Activated CD8-positive, alpha-beta memory T cell treated with anti-CD3 and anti-CD28 coated beads, Interleukin-2, amount 10 ng/mL, durations not matched to agents 7 days and 5 days (primary cell): ENCODE data around the gene SRGAP2B. TPM values are rescaled to one million over a fixed set of nuclear protein-coding genes. Genes with fewer than 3 reads are reported as not detected.
"Not testable (repeated sequence)": the region's sequence is repeated elsewhere in the genome, so short reads cannot be mapped to it uniquely, and the experiment has no call there.

Experiments used
- ATAC-seq: fragments of 150-1000 bp; cut with Tn5 transposase; one replicate; pipeline ENCODE4 v1.10.0; 2021; ENCODE audit warnings: moderate library complexity
- CTCF ChIA-PET: fragments of 350-600 bp; sonication (Branson Sonifier 250); formaldehyde crosslinking; loops from one replicate; lab custom pipeline; 2021; ENCODE audit warnings: antibody characterized with exemption; lab: Charles Lee
- DNase-seq: peaks from one replicate; pipeline ENCODE4 v3.0.0-alpha.2; 2020
- H3K27ac Mint-ChIP-seq: one replicate; pipeline ENCODE4 v1.8.0; 2021; ENCODE audit warnings: mild to moderate bottlenecking, mixed read lengths
- H3K27me3 Mint-ChIP-seq: one replicate; pipeline ENCODE4 v1.8.0; 2021; ENCODE audit warnings: mixed read lengths
- H3K36me3 Mint-ChIP-seq: one replicate; pipeline ENCODE4 v1.8.0; 2021; ENCODE audit warnings: mild to moderate bottlenecking, mixed read lengths
- H3K4me1 Mint-ChIP-seq: one replicate; pipeline ENCODE4 v1.8.0; 2021; ENCODE audit warnings: mixed read lengths
- H3K4me3 Mint-ChIP-seq: one replicate; pipeline ENCODE4 v1.8.0; 2021; ENCODE audit warnings: mild to moderate bottlenecking, moderate library complexity, mixed read lengths
- H3K9me3 Mint-ChIP-seq: one replicate; pipeline ENCODE4 v1.8.0; 2022; ENCODE audit warnings: low read depth, mixed read lengths
- total RNA-seq, 2 experiments: library from RNA; stranded (reverse); gene quantifications; one replicate each; pipeline ENCODE4 v1.2.3, GENCODE V29; 2021

The SRGAP2B gene
- 10 to 100 TPM; 41.2 to 51.7 TPM for total RNA-seq

DNA sequence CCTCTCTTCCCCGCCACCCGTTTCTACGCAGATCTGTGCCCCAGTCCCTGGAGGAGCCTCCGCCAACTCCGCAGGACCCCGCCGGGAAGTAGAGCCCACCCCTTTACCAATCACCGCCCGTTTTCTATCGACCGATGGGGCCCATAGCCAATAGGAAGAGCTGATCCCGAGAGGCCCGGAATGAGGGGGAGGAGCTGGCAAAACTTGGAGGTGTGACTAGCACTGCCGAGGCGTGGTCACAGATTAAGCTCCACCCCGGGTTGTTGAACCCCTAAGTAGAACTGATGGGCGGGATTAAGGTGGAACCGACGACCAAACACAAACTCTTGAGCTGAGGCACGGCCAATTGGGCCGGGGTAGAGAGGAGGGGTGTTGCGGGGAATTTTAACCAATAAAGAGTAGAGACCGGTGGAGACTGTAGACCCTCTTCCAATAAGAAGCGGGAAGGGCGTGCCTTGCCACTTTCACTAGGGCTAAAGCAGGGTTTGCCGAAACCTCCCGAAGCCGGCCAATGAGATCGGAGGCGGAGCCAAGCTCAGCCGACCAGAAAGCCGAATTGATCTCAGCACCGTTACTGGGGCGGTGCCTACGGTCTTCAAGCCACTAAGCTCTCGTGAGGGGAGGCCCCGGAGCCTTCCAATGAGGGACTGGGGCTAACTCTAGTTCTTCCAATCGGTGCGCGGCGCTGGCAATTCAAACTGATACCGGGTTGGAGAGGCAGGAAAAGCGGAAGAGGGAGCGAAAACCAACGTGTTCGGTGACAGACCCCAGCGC is at the start of gene SRGAP2B, which contains the start of gene FAM72D:
Gene SRGAP2B, minus strand, starts transcription at position 45 of the 774 bp plus-strand sequence. CDS start 2,427 bp downstream, outside the sequence.
Gene FAM72D, plus strand, starts transcription at position 691 of the 774 bp plus-strand sequence. CDS start 874 bp downstream, outside the sequence.
- peak within 1 kb of the TSS; percentile 46 for H3K4me3 Mint-ChIP-seq
- H3K9me3 Mint-ChIP-seq, DNase-seq, H3K36me3 Mint-ChIP-seq, H3K27me3 Mint-ChIP-seq, H3K27ac Mint-ChIP-seq, CTCF ChIA-PET, H3K4me1 Mint-ChIP-seq: not testable (repeated sequence)
- peak; percentile 82 for ATAC-seq

DNA sequence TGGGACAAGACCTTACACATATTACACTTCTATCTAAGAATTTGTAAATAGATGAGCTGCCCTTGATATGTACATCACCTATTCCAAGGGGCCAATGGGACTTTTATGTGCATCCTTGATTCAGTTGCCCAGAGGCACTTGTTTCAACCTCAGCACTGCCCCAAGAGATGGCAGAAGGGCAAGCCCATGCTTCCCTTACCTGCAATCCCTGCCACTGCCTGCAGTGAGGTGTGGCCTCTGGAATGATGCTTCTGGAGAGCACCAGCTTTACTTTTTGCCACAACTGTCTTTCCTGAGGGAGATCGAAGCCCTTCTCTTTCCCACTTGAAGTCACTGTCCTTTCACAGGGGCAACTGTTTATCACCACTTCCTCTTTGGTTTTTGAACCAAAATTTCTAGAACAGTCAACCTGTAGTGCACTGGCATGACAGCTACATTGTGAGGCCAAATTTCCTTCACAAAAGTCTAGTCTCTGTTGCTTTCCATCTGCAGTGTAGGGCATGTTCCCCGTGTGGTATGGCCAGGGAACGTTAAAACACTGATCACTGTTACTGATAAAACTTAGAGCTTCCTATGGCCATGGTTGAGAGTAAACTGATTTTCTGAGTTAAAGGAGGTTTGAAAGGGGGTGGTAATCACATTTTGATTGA is 49.3 kb upstream of the SRGAP2B start:
- DNase-seq, H3K4me1 Mint-ChIP-seq, H3K4me3 Mint-ChIP-seq, H3K27me3 Mint-ChIP-seq, H3K36me3 Mint-ChIP-seq, H3K9me3 Mint-ChIP-seq, CTCF ChIA-PET, ATAC-seq, H3K27ac Mint-ChIP-seq: not testable (repeated sequence)

DNA sequence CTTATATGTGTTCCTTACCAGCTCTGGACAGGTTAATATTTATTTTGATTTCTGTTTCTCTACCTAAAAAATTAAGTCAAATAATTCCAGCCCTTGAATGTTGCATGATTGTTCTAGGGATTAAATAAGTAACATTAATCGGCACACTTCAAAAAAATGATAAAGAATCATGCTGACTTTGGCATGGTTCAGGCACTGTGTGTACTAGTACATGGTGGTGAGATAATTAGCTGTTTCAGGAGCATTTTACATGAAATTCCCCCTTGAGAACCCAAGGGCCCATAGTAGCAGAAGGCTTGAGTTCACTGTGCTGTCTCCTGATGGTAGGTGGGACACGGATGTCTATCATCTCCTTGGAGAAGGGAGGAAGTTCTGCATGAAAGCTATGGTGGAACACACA is 45.4 kb upstream of the SRGAP2B start:
- ATAC-seq, H3K36me3 Mint-ChIP-seq, H3K9me3 Mint-ChIP-seq, H3K4me3 Mint-ChIP-seq, H3K4me1 Mint-ChIP-seq, H3K27ac Mint-ChIP-seq, H3K27me3 Mint-ChIP-seq, CTCF ChIA-PET, DNase-seq: not testable (repeated sequence)

DNA sequence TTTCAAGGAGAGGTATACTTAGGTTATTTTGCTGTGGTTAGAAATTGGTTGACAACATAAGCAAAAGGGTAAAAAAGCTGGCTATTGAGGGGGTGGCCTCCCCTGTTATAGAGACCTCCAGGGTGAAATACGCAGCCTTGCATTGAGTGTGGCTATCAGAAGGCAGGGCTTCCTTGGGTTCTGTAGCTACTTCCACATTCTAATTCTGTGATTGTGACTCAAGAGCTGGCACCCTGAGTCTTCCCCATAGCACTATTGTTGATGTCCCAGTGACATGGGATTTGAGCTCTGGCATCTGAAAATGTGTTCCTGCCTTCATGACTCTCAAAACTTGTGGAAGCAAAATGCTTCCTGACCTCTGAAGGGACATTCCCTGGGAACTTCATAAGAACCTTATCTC is 39.3 kb upstream of the SRGAP2B start:
- H3K27me3 Mint-ChIP-seq, CTCF ChIA-PET, H3K4me1 Mint-ChIP-seq, H3K9me3 Mint-ChIP-seq, H3K4me3 Mint-ChIP-seq, H3K27ac Mint-ChIP-seq, H3K36me3 Mint-ChIP-seq, DNase-seq, ATAC-seq: not testable (repeated sequence)

DNA sequence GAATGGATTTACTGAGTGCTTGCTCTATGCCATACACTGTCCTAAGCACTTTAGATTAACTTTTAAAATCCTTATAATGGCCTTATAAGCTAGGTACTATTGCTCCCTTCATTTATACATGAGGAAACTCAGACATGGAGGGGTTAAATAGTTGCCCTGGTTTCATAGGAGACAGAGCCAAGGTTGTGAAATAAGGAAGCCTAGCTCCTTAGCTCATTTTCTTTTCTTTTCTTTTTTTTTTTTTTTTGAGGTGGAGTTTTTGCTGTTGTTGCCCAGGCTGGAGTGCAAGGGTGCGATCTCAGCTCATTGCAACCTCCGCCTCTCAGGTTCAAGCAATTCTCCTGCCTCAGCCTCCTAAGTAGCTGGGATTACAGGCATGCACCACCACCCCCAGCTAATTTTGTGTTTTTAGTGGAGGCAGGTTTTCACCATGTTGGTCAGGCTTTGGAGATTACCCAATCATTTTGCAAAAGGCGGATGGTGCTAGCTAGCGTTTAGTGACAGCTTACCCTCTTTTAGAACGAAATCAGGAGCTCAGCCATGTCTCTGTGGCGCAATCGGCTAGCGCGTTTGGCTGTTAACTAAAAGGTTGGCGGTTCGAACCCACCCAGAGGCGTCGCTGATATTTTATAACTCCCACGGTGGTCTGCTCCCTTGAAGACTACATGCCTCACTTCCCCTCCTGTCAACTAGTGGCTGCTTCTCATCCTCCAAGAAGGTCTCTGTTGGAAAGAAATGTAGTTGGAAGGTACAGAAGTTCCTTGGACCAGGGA is 33.8 kb upstream of the SRGAP2B start:
- H3K4me3 Mint-ChIP-seq, CTCF ChIA-PET, H3K9me3 Mint-ChIP-seq, H3K27ac Mint-ChIP-seq, ATAC-seq, H3K27me3 Mint-ChIP-seq, DNase-seq, H3K36me3 Mint-ChIP-seq, H3K4me1 Mint-ChIP-seq: not testable (repeated sequence)

DNA sequence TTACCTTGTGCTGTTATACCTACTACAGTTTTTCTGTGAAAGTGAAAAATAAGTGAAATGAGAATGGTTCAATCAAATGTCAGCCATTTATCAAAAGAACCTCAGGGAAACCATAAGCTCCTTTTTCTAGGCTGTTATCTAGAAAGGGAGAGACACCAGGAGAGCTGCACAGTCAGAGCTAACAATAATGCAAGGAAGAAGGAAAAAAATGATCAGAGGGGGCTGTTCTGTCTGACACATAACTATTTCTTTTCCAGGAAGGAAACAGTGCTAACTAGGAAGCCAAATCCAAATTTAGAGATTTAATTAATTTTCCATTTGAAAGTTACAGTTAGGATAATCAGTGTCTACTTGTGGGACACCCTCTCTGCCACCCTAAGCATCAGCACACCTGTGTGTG is 32.0 kb upstream of the SRGAP2B start:
- H3K27ac Mint-ChIP-seq, ATAC-seq, H3K27me3 Mint-ChIP-seq, H3K9me3 Mint-ChIP-seq, CTCF ChIA-PET, H3K36me3 Mint-ChIP-seq, H3K4me3 Mint-ChIP-seq, DNase-seq, H3K4me1 Mint-ChIP-seq: not testable (repeated sequence)

DNA sequence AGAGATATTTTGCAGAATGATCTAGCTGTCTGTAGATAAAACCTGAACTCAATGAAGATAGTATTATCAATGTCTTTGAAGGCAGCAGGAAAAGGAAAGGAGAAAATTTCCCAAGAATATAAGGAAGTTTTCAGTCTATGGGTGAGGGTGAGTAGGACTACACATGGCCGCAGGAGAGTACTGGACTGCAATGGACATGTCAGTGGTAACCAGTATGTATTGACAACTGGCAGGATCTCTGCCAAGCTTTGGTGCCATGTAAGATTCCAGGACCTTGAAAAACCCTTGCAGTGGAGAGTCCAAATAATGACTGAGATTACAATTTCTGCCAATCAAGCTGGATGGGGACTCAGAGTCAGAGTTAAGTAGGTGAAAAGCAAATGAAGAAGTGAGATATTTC is 30.0 kb upstream of the SRGAP2B start:
- H3K27ac Mint-ChIP-seq, H3K4me1 Mint-ChIP-seq, ATAC-seq, H3K36me3 Mint-ChIP-seq, CTCF ChIA-PET, H3K27me3 Mint-ChIP-seq, DNase-seq, H3K9me3 Mint-ChIP-seq, H3K4me3 Mint-ChIP-seq: not testable (repeated sequence)

DNA sequence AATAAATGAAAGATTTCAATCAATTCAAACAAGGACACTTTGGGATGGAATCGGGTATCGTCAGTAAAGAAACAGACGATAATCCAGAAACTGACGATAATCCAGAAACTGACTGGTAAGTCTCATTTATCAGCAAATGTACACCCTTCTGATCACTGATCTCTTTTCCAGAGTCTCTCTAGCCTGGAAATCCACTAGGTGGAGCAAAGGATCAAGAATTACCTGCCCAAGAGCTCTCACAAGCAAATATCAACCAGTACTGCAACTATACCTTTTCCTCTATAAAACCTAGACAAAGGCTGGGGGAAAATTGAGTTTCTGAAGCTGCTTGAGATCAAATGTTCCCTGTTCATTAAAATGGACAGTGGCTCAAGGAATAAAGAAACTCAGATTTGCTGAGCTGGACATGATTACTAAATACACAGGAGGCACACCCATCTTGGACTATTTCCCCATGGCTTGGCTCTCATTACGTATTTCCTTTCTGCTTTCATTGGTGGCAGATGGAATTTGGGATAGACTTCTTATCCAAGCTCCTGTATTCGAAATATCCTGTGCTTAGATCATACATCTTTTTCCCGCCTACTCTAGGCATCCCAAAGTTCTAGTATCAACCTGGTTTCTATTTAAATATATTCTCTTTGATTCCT is 29.0 kb upstream of the SRGAP2B start:
- H3K27me3 Mint-ChIP-seq, H3K9me3 Mint-ChIP-seq, DNase-seq, H3K4me3 Mint-ChIP-seq, H3K27ac Mint-ChIP-seq, H3K36me3 Mint-ChIP-seq, ATAC-seq, CTCF ChIA-PET, H3K4me1 Mint-ChIP-seq: not testable (repeated sequence)

DNA sequence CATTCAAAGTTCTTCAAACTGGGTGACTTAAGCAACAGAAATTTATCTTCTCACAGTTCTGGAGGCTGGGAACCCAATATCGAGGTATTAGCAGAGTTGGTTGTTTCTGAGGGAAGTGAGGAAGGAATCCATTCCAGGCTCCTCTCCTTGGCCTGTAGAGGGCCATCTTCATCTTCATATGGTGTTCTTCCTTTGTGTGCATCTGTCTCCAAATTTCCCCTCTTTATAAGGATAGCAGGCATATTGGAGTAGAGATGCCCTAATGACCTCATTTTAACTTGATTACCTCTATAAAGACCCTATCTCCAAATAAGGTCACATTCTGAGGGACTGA is 27.9 kb upstream of the SRGAP2B start:
- H3K4me3 Mint-ChIP-seq, DNase-seq, H3K27ac Mint-ChIP-seq, H3K36me3 Mint-ChIP-seq, H3K4me1 Mint-ChIP-seq, H3K9me3 Mint-ChIP-seq, H3K27me3 Mint-ChIP-seq, CTCF ChIA-PET, ATAC-seq: not testable (repeated sequence)

DNA sequence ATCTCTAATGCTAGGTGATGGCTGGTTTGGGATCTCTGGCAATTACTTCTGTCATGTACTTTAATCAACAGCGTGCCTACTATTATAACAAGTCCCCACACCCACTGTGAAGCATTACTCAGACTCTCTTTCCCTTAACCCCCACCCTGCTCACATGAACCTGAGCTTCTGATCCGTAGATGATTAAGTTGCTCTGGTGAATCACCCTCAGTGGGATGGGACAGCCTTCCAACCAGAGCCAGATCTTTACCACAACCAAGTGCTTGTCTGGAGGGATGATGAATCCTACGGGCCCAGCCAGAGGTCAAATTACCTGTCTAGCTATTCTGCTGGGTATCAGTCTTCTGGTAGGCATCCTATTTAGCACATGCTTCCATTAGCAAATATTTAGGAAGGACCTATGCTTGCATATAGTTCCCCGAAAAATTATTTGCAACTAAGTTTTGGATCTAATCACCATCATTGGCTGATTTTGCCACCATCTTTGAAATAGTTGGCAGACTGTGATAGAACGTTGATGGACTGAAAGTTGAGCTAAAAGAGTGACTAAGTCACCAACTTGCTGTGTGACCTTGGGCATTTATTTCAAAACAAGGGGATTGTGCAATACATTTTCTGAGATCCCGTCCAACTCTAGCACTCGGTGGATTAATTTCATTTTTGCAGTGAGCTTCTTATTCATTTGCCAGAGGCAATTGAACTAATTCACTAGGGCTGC is 27.4 kb upstream of the SRGAP2B start:
- CTCF ChIA-PET, DNase-seq, H3K27me3 Mint-ChIP-seq: not testable (repeated sequence)

DNA sequence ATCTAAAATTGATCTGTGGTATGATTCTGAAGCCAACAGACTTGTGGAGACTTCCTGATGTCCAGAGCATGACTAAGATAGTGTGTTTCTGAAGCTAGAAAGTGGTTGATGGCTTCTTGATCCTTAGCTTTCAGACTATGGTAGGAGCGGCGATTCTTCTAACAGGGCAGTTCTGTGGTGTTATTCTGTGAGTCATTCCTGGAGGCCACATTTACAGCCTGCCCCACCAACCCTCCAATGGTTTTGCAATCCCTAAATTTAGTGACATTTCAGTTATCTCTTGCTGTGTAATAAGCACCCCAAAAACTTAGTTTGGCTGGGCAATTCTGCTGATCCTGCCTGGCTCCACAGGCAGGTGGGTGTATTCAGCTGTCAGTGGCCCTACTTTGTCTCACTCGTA is 24.7 kb upstream of the SRGAP2B start:
- H3K4me1 Mint-ChIP-seq, ATAC-seq, CTCF ChIA-PET, H3K27me3 Mint-ChIP-seq, H3K27ac Mint-ChIP-seq, H3K9me3 Mint-ChIP-seq, H3K36me3 Mint-ChIP-seq, H3K4me3 Mint-ChIP-seq, DNase-seq: not testable (repeated sequence)

More for the DNA sequence above, 27.4 kb upstream of the SRGAP2B start:
- not testable (repeated sequence) for ATAC-seq, H3K36me3 Mint-ChIP-seq, H3K9me3 Mint-ChIP-seq, H3K4me1 Mint-ChIP-seq, H3K27ac Mint-ChIP-seq, H3K4me3 Mint-ChIP-seq

DNA sequence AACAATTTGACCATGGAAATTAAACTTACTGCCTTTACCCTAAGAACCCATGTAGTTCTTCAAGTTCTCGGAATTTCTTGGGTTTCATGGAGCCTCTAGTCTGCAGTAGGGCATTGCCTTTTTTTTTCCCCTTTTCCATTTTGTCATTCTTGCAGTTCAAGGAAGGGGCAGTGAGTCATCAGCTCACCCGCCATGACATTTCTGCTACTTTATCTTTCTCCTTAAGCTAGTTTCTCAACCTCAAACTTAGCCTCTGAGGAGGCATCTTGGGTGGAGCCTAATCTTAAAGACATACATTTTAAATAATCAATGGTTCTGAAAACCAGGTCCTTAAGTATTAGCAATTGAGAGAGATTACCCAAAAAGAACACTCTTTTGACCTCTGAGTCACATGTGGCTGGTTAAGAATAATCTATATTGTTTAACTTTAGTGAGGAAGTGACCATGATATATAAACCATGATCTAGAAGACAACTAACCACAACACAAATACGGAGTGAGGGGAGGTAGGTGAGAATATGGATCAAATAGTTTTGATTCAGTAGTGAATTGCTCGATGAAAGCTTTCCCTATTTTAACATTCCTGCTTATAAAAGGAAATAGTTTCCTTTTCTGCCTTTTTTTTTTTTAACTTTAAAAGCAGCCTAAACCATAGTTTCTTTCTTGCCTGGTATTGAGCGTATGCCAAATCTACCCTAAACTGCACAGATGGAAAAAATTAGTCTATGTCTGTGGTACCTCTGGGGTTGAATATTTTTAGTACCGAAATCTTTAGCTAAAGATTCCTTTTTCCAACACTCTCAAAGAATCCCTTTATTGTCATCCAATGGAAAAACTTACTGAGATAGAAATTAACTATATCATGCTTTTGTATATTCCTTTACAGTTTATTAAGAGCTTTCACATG is 20.7 kb upstream of the SRGAP2B start:
- H3K4me3 Mint-ChIP-seq, CTCF ChIA-PET: not testable (repeated sequence)

More for the DNA sequence above, 20.7 kb upstream of the SRGAP2B start:
- ATAC-seq, H3K27ac Mint-ChIP-seq, H3K27me3 Mint-ChIP-seq, DNase-seq, H3K4me1 Mint-ChIP-seq, H3K9me3 Mint-ChIP-seq, H3K36me3 Mint-ChIP-seq: not testable (repeated sequence)
